CD4-positive, alpha-beta T cell (primary cell): ENCODE results near the gene SP140L. TPM values are rescaled to one million over a fixed set of nuclear protein-coding genes. Genes with fewer than 3 reads are reported as not detected.

ENCODE experiments used
- ATAC-seq: fragments of 200-7000 bp; cut with Tn5 transposase; one replicate; pipeline ENCODE4 v1.10.0; 2022; ENCODE audit warnings: mild to moderate bottlenecking; ENCODE audit not compliant: poor library complexity
- CTCF ChIA-PET: fragments of 350-600 bp; sonication (Branson Sonifier 250); formaldehyde crosslinking; loops from one replicate; lab custom pipeline; 2021; ENCODE audit warnings: antibody characterized with exemption, inconsistent platforms; lab: Charles Lee
- POLR2A ChIA-PET: fragments of 350-600 bp; sonication (Branson Sonifier 250); formaldehyde crosslinking; loops from one replicate; lab custom pipeline; 2021; ENCODE audit warnings: antibody characterized with exemption, inconsistent platforms; lab: Charles Lee
- DNase-seq, 14 experiments: peaks; one replicate each; pipeline ENCODE4 v3.0.0-alpha.2; 2013 to 2020; ENCODE audit warnings: mixed read lengths in 2 of 14
- H3K27ac ChIP-seq, 2 donors: one replicate each; pipeline versions ENCODE4 v1.5.1 to v1.7.0; 2013; ENCODE audit warnings: low read length in 2 of 2, low read depth in 1 of 2, mild to moderate bottlenecking in 1 of 2
- H3K27me3 ChIP-seq, 2 experiments: 1 replicate in 1 of 2; 2 replicates in 1 of 2; pipeline versions ENCODE4 v1.6.1 to v1.7.0; 2013; ENCODE audit warnings: low read length in 2 of 2, control low read depth in 1 of 2, mild to moderate bottlenecking in 1 of 2, moderate library complexity in 1 of 2; ENCODE audit not compliant: insufficient read depth in 2 of 2, control insufficient read depth in 1 of 2
- H3K36me3 ChIP-seq: one replicate; pipeline ENCODE4 v1.6.1; 2013; ENCODE audit warnings: low read length, control low read depth; ENCODE audit not compliant: insufficient read depth
- H3K4me1 ChIP-seq: one replicate; pipeline ENCODE4 v1.6.1; 2013; ENCODE audit warnings: low read length, control low read depth; ENCODE audit not compliant: insufficient read depth
- H3K4me3 ChIP-seq: one replicate; pipeline ENCODE4 v1.5.1; 2013; ENCODE audit warnings: mild to moderate bottlenecking, low read length, moderate library complexity
- H3K9me3 ChIP-seq, 2 experiments: 1 replicate in 1 of 2; 2 replicates in 1 of 2; pipeline versions ENCODE4 v1.6.1 to v1.7.0; 2013; ENCODE audit warnings: low read length in 2 of 2, mild to moderate bottlenecking in 2 of 2, control low read depth in 1 of 2, moderate library complexity in 1 of 2; ENCODE audit not compliant: control insufficient read depth in 1 of 2, insufficient read depth in 1 of 2
- H3K27ac Mint-ChIP-seq: one replicate; pipeline ENCODE4 v1.8.0; 2020; ENCODE audit warnings: mixed read lengths
- H3K27me3 Mint-ChIP-seq: one replicate; pipeline ENCODE4 v1.8.0; 2021; ENCODE audit warnings: mixed read lengths
- H3K36me3 Mint-ChIP-seq: one replicate; pipeline ENCODE4 v1.8.0; 2021; ENCODE audit warnings: low read depth, mixed read lengths
- H3K4me1 Mint-ChIP-seq: one replicate; pipeline ENCODE4 v1.8.0; 2021; ENCODE audit warnings: low read depth, mixed read lengths
- H3K4me3 Mint-ChIP-seq: one replicate; pipeline ENCODE4 v1.8.0; 2020; ENCODE audit warnings: mild to moderate bottlenecking, mixed read lengths
- H3K9me3 Mint-ChIP-seq: one replicate; pipeline ENCODE4 v1.8.0; 2020; ENCODE audit warnings: mixed read lengths
- CTCF ChIP-seq: fragments of 200-600 bp; IDR thresholded peaks from one replicate; pipeline ENCODE4 v1.8.0; 2022; ENCODE audit warnings: antibody characterized with exemption, mild to moderate bottlenecking
- intact Hi-C, 2 experiments: fragments of 100-400 bp; cut with DNase I in 1 of 2; cut with micrococcal nuclease in 1 of 2; formaldehyde crosslinking; loops; one replicate each; pipeline versions ENCODE4 v1.15.1 to v1.9.0; 2023 to 2025; cut with DNase I, micrococcal nuclease
- total RNA-seq, 174 experiments: library from RNA in 2 of 174; stranded (reverse) in 2 of 174; gene quantifications; one replicate each; pipeline ENCODE4 v1.2.3 and lab custom pipeline; 2021 to 2026

Gene SP140L
- total RNA-seq, 2 experiments from 2014 or later: 55.3 to 64.1 TPM

- H3K36me3 Mint-ChIP-seq: peaks cover 70% of the 10 kb centered on the region
- TF ChIP-seq CTCF: no peak
- no peak for DNase-seq
- Histone ChIP-seq H3K4me1 (peaks cover 14% of the 10 kb centered on the region), H3K27me3 (no peaks in the 10 kb centered on the region), H3K36me3 (peaks cover 38% of the 10 kb centered on the region), H3K27ac (no peak overlapping the region), H3K4me3 (no peak overlapping the region), H3K9me3 (peaks cover 10 to 29% of the 10 kb centered on the region in 2 experiments)
- peak overlapping the region; percentile 2 for H3K27ac Mint-ChIP-seq
- peaks cover 18% of the 10 kb centered on the region for H3K9me3 Mint-ChIP-seq
- ChIA-PET CTCF (no interaction called here), POLR2A (no interaction called here)
- intact Hi-C loops: loop anchor here in 1 of 2 experiments (10.0 kb wide), 1 partner anchor 1071 kb away; no protein-coding TSS in a partner anchor
- peaks cover 58% of the 10 kb centered on the region for H3K4me1 Mint-ChIP-seq
- H3K27me3 Mint-ChIP-seq: no peaks in the 10 kb centered on the region
- no peak for ATAC-seq
- peak overlapping the region; percentile 12 for H3K4me3 Mint-ChIP-seq
Observed at GRCh38 chr2:230343747-230344146, 16.8 kb downstream of the SP140L start.

- H3K27ac Mint-ChIP-seq: no peak overlapping the region
- peaks cover 10 to 29% of the 10 kb centered on the region in 2 experiments for H3K9me3 ChIP-seq
- DNase-seq (no peak), ATAC-seq (no peak)
- H3K4me3 ChIP-seq: no peak overlapping the region
- H3K9me3 Mint-ChIP-seq: peaks cover 18% of the 10 kb centered on the region
- TF ChIP-seq CTCF: no peak
- H3K27ac ChIP-seq: no peak overlapping the region
- CTCF ChIA-PET: interaction anchor here (1.0 kb wide), 1 partner anchor 10 kb away, joined by 3 read pairs; no protein-coding TSS in a partner anchor
- peaks cover 81% of the 10 kb centered on the region for H3K4me1 Mint-ChIP-seq
- H3K27me3 ChIP-seq: no peaks in the 10 kb centered on the region
- peaks cover 14% of the 10 kb centered on the region for H3K4me1 ChIP-seq
- intact Hi-C loops: loop anchor here in 1 of 2 experiments (10.0 kb wide), 1 partner anchor 1068 kb away; no protein-coding TSS in a partner anchor
- H3K36me3 Mint-ChIP-seq: peaks cover 92% of the 10 kb centered on the region
- POLR2A ChIA-PET: interaction anchor here (0.7 to 0.8 kb wide), 2 partner anchors 28 to 248 kb away, joined by 3 to 4 read pairs; no protein-coding TSS in a partner anchor
- H3K27me3 Mint-ChIP-seq: no peaks in the 10 kb centered on the region
- H3K4me3 Mint-ChIP-seq: no peak overlapping the region
- H3K36me3 ChIP-seq: peaks cover 39% of the 10 kb centered on the region
Observed at GRCh38 chr2:230346465-230346864, 19.5 kb downstream of the SP140L start.

- intact Hi-C loops: loop anchor here in 1 of 2 experiments (10.0 kb wide), 1 partner anchor 1068 kb away; no protein-coding TSS in a partner anchor
- TF ChIP-seq CTCF: no peak
- Histone ChIP-seq H3K27ac (peak overlapping the region in 1 of 2 donors; percentile 20), H3K27me3 (no peaks in the 10 kb centered on the region), H3K36me3 (peaks cover 44% of the 10 kb centered on the region), H3K9me3 (peaks cover 10 to 29% of the 10 kb centered on the region in 2 experiments), H3K4me1 (peaks cover 14% of the 10 kb centered on the region), H3K4me3 (no peak overlapping the region)
- DNase-seq (no peak), ATAC-seq (no peak)
- peaks cover 83% of the 10 kb centered on the region for H3K4me1 Mint-ChIP-seq
- no peaks in the 10 kb centered on the region for H3K27me3 Mint-ChIP-seq
- ChIA-PET CTCF (interaction anchor here (1.0 kb wide), 1 partner anchor 11 kb away, joined by 3 read pairs; no protein-coding TSS in a partner anchor), POLR2A (interaction anchor here (0.7 to 1.0 kb wide), 3 partner anchors 15 to 247 kb away, joined by 3 to 4 read pairs (median 3); no protein-coding TSS in a partner anchor)
- peaks cover 94% of the 10 kb centered on the region for H3K36me3 Mint-ChIP-seq
- peaks cover 18% of the 10 kb centered on the region for H3K9me3 Mint-ChIP-seq
- H3K4me3 Mint-ChIP-seq: no peak overlapping the region
- H3K27ac Mint-ChIP-seq: no peak overlapping the region
Observed at GRCh38 chr2:230346921-230347533, 20.0 kb downstream of the SP140L start.
